Measurements from ENCODE around the gene GUCY1A2. TPM values are rescaled to one million over a fixed set of nuclear protein-coding genes. Genes with fewer than 3 reads are reported as not detected.

GUCY1A2 gene
- polyA plus RNA-seq, 3 donors: not detected

- Histone ChIP-seq H3K4me3 (replicated peaks in 1 of 3; ENCODE audit: low read depth in 2 of 3, low read length in 3 of 3) (no peak overlapping the region), H3K27ac (ENCODE audit: low read depth in 1 of 2, low read length in 2 of 2) (no peak overlapping the region), H3K79me2 (ENCODE audit: insufficient read depth, low read length) (no peaks in the 10 kb centered on the region), H3K36me3 (replicated peaks in 1 of 2; ENCODE audit: control insufficient read depth in 1 of 2, insufficient read depth in 2 of 2, low read length in 2 of 2) (no peaks in the 10 kb centered on the region), H2AFZ (ENCODE audit: insufficient read depth, low read depth, low read length, poor library complexity, severe bottlenecking) (no peak overlapping the region), H4K20me1 (ENCODE audit: insufficient read depth, low read length) (no peaks in the 10 kb centered on the region), H3K4me2 (replicated peaks; ENCODE audit: extremely low read depth, low read length, poor library complexity, severe bottlenecking) (no peak overlapping the region), H3K9ac (ENCODE audit: insufficient read depth, low read length, poor library complexity, severe bottlenecking) (no peak overlapping the region), H3K27me3 (ENCODE audit: control insufficient read depth in 2 of 2, insufficient read depth in 2 of 2, low read length in 2 of 2) (no peaks in the 10 kb centered on the region), H3K9me3 (replicated peaks in 1 of 2; ENCODE audit: control insufficient read depth in 1 of 2, insufficient read depth in 1 of 2, low read length in 2 of 2) (peaks cover 10 to 12% of the 10 kb centered on the region in 2 donors), H3K4me1 (ENCODE audit: control insufficient read depth in 1 of 2, insufficient read depth in 2 of 2, low read length in 2 of 2) (no peaks in the 10 kb centered on the region)
- Mint-ChIP-seq H3K27me3 (ENCODE audit: low read depth in 3 of 3) (peaks cover 0 to 2% (median 0%) of the 10 kb centered on the region in 3 donors), H3K36me3 (no peaks in the 10 kb centered on the region), H3K27ac (no peak overlapping the region), H3K9me3 (peaks cover 0 to 14% (median 6%) of the 10 kb centered on the region in 7 donors), H3K4me1 (no peaks in the 10 kb centered on the region), H3K4me3 (no peak overlapping the region)
- no peak for TF ChIP-seq CTCF (IDR thresholded peaks at IDR 0.05)
- intact Hi-C loops (cut with micrococcal nuclease): no loop called here
- DNase-seq: no peak
- no CpG with 5 or more reads among the region's 3 CpGs for WGBS (ENCODE audit: insufficient coverage)
These were observed 58.9 kb downstream of the GUCY1A2 start for GRCh38 chr11:106959386-106959785.

GRCh38 chr11:106958517-106959248, 59.6 kb downstream of the GUCY1A2 start:
- Histone ChIP-seq H3K36me3 (replicated peaks in 1 of 2; ENCODE audit: control insufficient read depth in 1 of 2, insufficient read depth in 2 of 2, low read length in 2 of 2) (no peaks in the 10 kb centered on the region), H3K9me3 (replicated peaks in 1 of 2; ENCODE audit: control insufficient read depth in 1 of 2, insufficient read depth in 1 of 2, low read length in 2 of 2) (peaks cover 10 to 12% of the 10 kb centered on the region in 2 donors), H3K4me2 (replicated peaks; ENCODE audit: extremely low read depth, low read length, poor library complexity, severe bottlenecking) (no peak overlapping the region), H2AFZ (ENCODE audit: insufficient read depth, low read depth, low read length, poor library complexity, severe bottlenecking) (no peak overlapping the region), H3K79me2 (ENCODE audit: insufficient read depth, low read length) (no peaks in the 10 kb centered on the region), H4K20me1 (ENCODE audit: insufficient read depth, low read length) (no peaks in the 10 kb centered on the region), H3K27me3 (ENCODE audit: control insufficient read depth in 2 of 2, insufficient read depth in 2 of 2, low read length in 2 of 2) (no peaks in the 10 kb centered on the region), H3K4me1 (ENCODE audit: control insufficient read depth in 1 of 2, insufficient read depth in 2 of 2, low read length in 2 of 2) (no peaks in the 10 kb centered on the region), H3K4me3 (replicated peaks in 1 of 3; ENCODE audit: low read depth in 2 of 3, low read length in 3 of 3) (no peak overlapping the region), H3K9ac (ENCODE audit: insufficient read depth, low read length, poor library complexity, severe bottlenecking) (no peak overlapping the region), H3K27ac (ENCODE audit: low read depth in 1 of 2, low read length in 2 of 2) (no peak overlapping the region)
- Mint-ChIP-seq H3K36me3 (no peaks in the 10 kb centered on the region), H3K4me1 (no peaks in the 10 kb centered on the region), H3K27ac (no peak overlapping the region), H3K27me3 (ENCODE audit: low read depth in 3 of 3) (no peaks in the 10 kb centered on the region), H3K4me3 (no peak overlapping the region), H3K9me3 (peaks cover 0 to 14% (median 7%) of the 10 kb centered on the region in 7 donors)
- intact Hi-C loops (cut with micrococcal nuclease): no loop called here
- no CpG with 5 or more reads among the region's 7 CpGs for WGBS (ENCODE audit: insufficient coverage)
- DNase-seq: no peak
- TF ChIP-seq CTCF (IDR thresholded peaks at IDR 0.05): no peak

All from CD14-positive monocyte (primary cell).